Body of pancreas (tissue), 4 donors: ENCODE measurements around the gene GJB1. TPM values are rescaled to one million over a fixed set of nuclear protein-coding genes. Genes with fewer than 3 reads are reported as not detected.

Experiments
- ATAC-seq: fragments of 150-250 bp; one replicate; pipeline ENCODE4 v1.9.1; 2016
- DNase-seq, 4 donors: peaks; one replicate each; pipeline ENCODE4 v3.0.0-alpha.2; 2019
- H3K27ac ChIP-seq, 4 donors: fragments of 200-600 bp; sonication (generic); 1 replicate in 3 of 4; 2 replicates in 1 of 4; pipeline versions ENCODE4 v1.5.1 to v1.6.1; 2016 to 2019; ENCODE audit warnings: mild to moderate bottlenecking in 1 of 4, mixed read lengths in 1 of 4, moderate library complexity in 1 of 4
- H3K27me3 ChIP-seq, 2 donors: fragments of 200-600 bp; sonication (generic); one replicate each; pipeline ENCODE4 v1.6.0; 2016; ENCODE audit warnings: mild to moderate bottlenecking in 1 of 2
- H3K36me3 ChIP-seq, 2 donors: fragments of 200-600 bp; sonication (generic); replicated peaks in 1 of 2; 2 replicates each; pipeline ENCODE4 v1.5.1; 2016; ENCODE audit warnings: low read depth in 2 of 2; ENCODE audit not compliant: insufficient read depth in 1 of 2
- H3K4me1 ChIP-seq: fragments of 200-600 bp; sonication (generic); one replicate; pipeline ENCODE4 v1.6.0; 2016
- H3K4me3 ChIP-seq, 2 donors: fragments of 200-600 bp; sonication (generic); 1 replicate in 1 of 2; 2 replicates in 1 of 2; pipeline ENCODE4 v1.5.1; 2016 to 2019
- H3K9me3 ChIP-seq, 3 donors: fragments of 200-600 bp; sonication (generic); 1 replicate in 2 of 3; 2 replicates in 1 of 3; pipeline ENCODE4 v1.5.1; 2016
- POLR2A ChIP-seq, 3 donors: fragments of 450-650 bp; IDR thresholded peaks; one replicate each; pipeline ENCODE4 v1.6.1; 2016; ENCODE audit warnings: antibody characterized with exemption in 3 of 3, mild to moderate bottlenecking in 2 of 3
- WGBS, 2 donors: methylation state at CpG; one replicate each; pipeline ENCODE4 v1.1.5; 2017; 5-methylcytosine and 5-hydroxymethylcytosine counted together
- intact Hi-C: fragments of 100-400 bp; cut with DNase I; formaldehyde crosslinking; loops from one replicate; pipeline ENCODE4 v1.15.1; 2023
- total RNA-seq, 2 donors: library from RNA; depleted of rRNA; stranded (reverse); fragments of >200 nt; gene quantifications; one replicate each; pipeline ENCODE4 v1.1.0, GENCODE V29; 2016
- TF ChIP-seq, protein P1 (sequence below), 7 experiments: fragments of 450-650 bp in 4 of 7; fragments of 200-600 bp in 3 of 7; sonication (generic) in 3 of 7; IDR thresholded peaks; one replicate each; pipeline ENCODE4 v1.5.1; 2016 to 2019; ENCODE audit warnings: antibody characterized with exemption in 7 of 7

GJB1 gene
- total RNA-seq, 2 donors from 2014 or later: 24.7 to 31.4 TPM

DNA sequence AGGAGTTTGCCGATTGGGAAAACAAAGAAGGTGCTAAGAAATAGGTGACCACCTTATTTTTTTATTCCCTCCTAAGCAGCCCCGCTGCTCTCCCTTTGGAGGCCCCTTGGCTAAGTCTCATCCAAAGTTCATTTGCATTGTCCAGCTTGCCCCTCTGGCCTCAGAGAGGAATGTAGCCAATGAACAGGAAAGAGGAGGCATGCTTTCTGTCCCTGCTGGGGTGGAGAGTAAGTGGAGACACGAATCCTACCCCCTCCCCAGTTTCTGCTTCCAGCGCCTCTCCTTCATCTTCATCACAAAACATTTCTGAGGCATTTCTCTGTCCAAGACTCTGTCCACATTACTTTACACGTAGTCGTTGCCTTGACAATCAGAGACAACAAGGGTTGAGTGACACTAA is 39.7 kb upstream of the GJB1 start:
- TF ChIP-seq, protein P1, sequence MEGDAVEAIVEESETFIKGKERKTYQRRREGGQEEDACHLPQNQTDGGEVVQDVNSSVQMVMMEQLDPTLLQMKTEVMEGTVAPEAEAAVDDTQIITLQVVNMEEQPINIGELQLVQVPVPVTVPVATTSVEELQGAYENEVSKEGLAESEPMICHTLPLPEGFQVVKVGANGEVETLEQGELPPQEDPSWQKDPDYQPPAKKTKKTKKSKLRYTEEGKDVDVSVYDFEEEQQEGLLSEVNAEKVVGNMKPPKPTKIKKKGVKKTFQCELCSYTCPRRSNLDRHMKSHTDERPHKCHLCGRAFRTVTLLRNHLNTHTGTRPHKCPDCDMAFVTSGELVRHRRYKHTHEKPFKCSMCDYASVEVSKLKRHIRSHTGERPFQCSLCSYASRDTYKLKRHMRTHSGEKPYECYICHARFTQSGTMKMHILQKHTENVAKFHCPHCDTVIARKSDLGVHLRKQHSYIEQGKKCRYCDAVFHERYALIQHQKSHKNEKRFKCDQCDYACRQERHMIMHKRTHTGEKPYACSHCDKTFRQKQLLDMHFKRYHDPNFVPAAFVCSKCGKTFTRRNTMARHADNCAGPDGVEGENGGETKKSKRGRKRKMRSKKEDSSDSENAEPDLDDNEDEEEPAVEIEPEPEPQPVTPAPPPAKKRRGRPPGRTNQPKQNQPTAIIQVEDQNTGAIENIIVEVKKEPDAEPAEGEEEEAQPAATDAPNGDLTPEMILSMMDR (IDR thresholded peaks at IDR 0.05): no peak
- TF ChIP-seq POLR2A (IDR thresholded peaks at IDR 0.05): no peak
- Histone ChIP-seq H3K4me3 (no peak overlapping the region), H3K9me3 (no peaks in the 10 kb centered on the region), H3K27ac (no peak overlapping the region), H3K27me3 (no peaks in the 10 kb centered on the region), H3K4me1 (peaks cover 37% of the 10 kb centered on the region), H3K36me3 (no peaks in the 10 kb centered on the region)
- 75 to 81% methylated on average over 6 of the region's 6 CpGs for WGBS, 2 donors
- intact Hi-C loops: no loop called here
- DNase-seq (no peak), ATAC-seq (no peak)

DNA sequence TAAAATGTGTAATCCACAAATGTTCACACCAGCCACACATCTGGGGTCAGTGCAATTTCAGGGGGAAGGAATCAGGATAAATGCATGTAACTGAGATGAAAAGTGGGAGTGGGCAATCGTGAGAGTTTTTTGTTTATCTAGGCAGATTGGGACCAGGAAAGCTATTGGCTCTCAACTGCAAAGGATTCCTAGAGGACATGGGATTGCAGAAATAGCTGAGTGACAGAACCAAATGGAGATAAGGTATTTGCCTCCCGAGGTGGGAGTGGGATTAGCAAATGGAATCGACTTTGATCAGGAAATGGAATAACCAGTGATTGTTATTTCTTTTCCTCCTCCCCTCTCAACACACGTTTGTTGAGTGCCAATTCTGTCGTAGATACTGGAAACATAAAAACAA is 38.9 kb upstream of the GJB1 start:
- DNase-seq: no peak
- Histone ChIP-seq H3K4me1 (peaks cover 37% of the 10 kb centered on the region), H3K4me3 (no peak overlapping the region), H3K36me3 (no peaks in the 10 kb centered on the region), H3K9me3 (no peaks in the 10 kb centered on the region), H3K27me3 (no peaks in the 10 kb centered on the region), H3K27ac (peak overlapping the region in 1 of 4 donors; percentile 62)
- no peak for ATAC-seq
- WGBS, 2 donors: 21 to 29% methylated on average over 5 of the region's 5 CpGs
- intact Hi-C loops: no loop called here
- TF ChIP-seq, protein P1 (IDR thresholded peaks at IDR 0.05): no peak
- no peak for TF ChIP-seq POLR2A (IDR thresholded peaks at IDR 0.05)

DNA sequence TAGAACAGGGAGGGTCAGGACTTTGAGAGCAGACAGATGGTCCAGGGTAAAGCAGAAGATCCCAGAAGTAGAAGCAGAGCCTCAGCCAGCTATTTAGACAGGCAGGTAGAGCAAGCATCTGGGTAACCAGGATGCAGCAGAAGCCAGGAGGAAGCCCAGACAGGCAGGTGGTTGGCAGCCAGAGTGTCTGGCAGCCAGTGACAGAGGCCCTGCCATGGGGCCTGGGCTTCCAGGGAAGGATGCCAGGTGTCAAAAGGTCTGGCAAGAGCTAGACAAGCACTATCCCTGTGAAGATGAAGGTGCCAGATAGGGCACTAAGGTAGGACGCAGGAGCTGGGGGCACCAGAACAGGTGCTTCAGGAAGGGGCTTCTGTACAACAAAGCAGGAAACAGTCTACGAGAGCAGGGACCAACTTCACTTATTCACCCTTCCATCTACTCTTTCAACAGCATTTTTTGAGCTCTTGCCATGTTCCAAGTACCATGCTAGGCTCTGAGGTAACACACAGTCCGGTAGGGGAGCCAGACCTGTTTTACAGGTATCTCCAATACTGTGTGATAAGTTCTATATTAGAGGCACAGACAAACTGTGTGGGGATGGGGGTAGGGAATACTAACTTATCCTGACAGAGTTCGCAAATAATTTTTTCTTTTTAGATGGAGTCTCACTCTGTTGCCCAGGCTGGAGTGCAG is 38.1 kb upstream of the GJB1 start:
- H3K4me3 ChIP-seq: no peak overlapping the region
- peak overlapping the region in 3 of 4 donors; percentile 25 to 62 (median 26) for H3K27ac ChIP-seq
- no peaks in the 10 kb centered on the region for H3K36me3 ChIP-seq
- intact Hi-C loops: no loop called here
- H3K4me1 ChIP-seq: peaks cover 28% of the 10 kb centered on the region
- DNase-seq (peak; percentile 29 to 58 (median 48)), ATAC-seq (no peak)
- H3K9me3 ChIP-seq: no peaks in the 10 kb centered on the region
- H3K27me3 ChIP-seq: no peaks in the 10 kb centered on the region
- 31 to 35% methylated on average over 4 of the region's 4 CpGs for WGBS, 2 donors
- TF ChIP-seq, protein P1 (IDR thresholded peaks at IDR 0.05): peak in 4 of 7 experiments; percentile 21 to 27 (median 25)
- no peak for TF ChIP-seq POLR2A (IDR thresholded peaks at IDR 0.05)

DNA sequence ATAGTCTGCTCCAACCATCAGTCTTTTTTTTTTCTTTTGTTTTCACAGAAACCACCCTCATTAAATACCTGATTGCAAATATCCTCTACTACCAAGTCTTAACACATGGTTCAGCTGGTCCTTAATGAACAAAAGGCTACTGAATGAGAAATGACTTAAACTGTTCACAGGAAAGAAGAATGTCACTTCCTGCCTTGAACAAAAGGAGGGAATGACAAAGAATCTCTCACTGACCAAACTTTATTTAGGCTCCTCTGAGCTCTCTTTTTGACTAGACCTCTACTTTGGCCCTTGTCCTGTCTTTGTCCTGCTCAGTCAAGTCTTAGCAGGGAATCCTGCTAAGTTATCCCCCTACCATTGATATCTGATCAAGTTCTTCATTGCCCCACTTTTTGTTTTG is 31.8 kb upstream of the GJB1 start:
- TF ChIP-seq, protein P1 (IDR thresholded peaks at IDR 0.05): no peak
- no peak for TF ChIP-seq POLR2A (IDR thresholded peaks at IDR 0.05)
- no peak for ATAC-seq
- H3K4me3 ChIP-seq: no peak overlapping the region
- no peak overlapping the region for H3K27ac ChIP-seq
- DNase-seq: no peak
- H3K9me3 ChIP-seq: no peaks in the 10 kb centered on the region
- no peaks in the 10 kb centered on the region for H3K4me1 ChIP-seq
- H3K27me3 ChIP-seq: no peaks in the 10 kb centered on the region
- H3K36me3 ChIP-seq: no peaks in the 10 kb centered on the region
- intact Hi-C loops: no loop called here
